OCI-LY1 (cell line): Measurements from ENCODE around the gene LSAMP.

Experiments
- H2AFZ ChIP-seq: fragments of 200-600 bp; sonication (generic), shearing (Covaris generic); 2 replicates; pipeline ENCODE4 v1.6.0; 2014; ENCODE audit warnings: antibody characterized with exemption, mild to moderate bottlenecking, low read length
- H3F3A ChIP-seq: fragments of 200-600 bp; sonication (generic), shearing (Covaris generic); 2 replicates; pipeline ENCODE4 v1.6.0; 2014; ENCODE audit warnings: mild to moderate bottlenecking, antibody characterized with exemption, low read length, moderate library complexity; ENCODE audit not compliant: insufficient read depth
- H3K27ac ChIP-seq: fragments of 200-600 bp; sonication (generic); 2 replicates; pipeline ENCODE4 v1.5.1; 2014; ENCODE audit warnings: low read length, mixed run types, mild to moderate bottlenecking, low read depth; ENCODE audit not compliant: poor library complexity, severe bottlenecking
- H3K27me3 ChIP-seq: fragments of 200-600 bp; sonication (generic); 2 replicates; pipeline ENCODE4 v1.6.0; 2014; ENCODE audit warnings: antibody characterized with exemption, mild to moderate bottlenecking, low read length, moderate library complexity; ENCODE audit not compliant: insufficient read depth
- H3K36me3 ChIP-seq: fragments of 200-600 bp; sonication (generic); 2 replicates; pipeline ENCODE4 v1.6.1; 2014; ENCODE audit warnings: mild to moderate bottlenecking, antibody characterized with exemption, low read length, moderate library complexity, mixed read lengths; ENCODE audit not compliant: insufficient read depth
- H3K4me1 ChIP-seq: fragments of 200-600 bp; sonication (generic); 2 replicates; pipeline ENCODE4 v1.5.1; 2014; ENCODE audit warnings: mild to moderate bottlenecking, low read length, moderate library complexity; ENCODE audit not compliant: insufficient read depth, severe bottlenecking
- H3K4me2 ChIP-seq: fragments of 200-600 bp; sonication (generic), shearing (Covaris generic); 2 replicates; pipeline ENCODE4 v1.6.1; 2014; ENCODE audit warnings: low read length
- H3K4me3 ChIP-seq: fragments of 200-600 bp; sonication (generic); 2 replicates; pipeline ENCODE4 v1.5.1; 2014; ENCODE audit warnings: low read length, low read depth, mild to moderate bottlenecking, mixed read lengths; ENCODE audit not compliant: poor library complexity, severe bottlenecking
- H3K79me2 ChIP-seq: fragments of 200-600 bp; shearing (Covaris generic); 2 replicates; pipeline ENCODE4 v1.6.1; 2016; ENCODE audit warnings: mixed run types, low read length, mixed read lengths; ENCODE audit not compliant: insufficient read depth
- H3K9ac ChIP-seq: fragments of 200-600 bp; sonication (generic), shearing (Covaris generic); 2 replicates; pipeline ENCODE4 v1.6.1; 2014; ENCODE audit warnings: mild to moderate bottlenecking, low read length, mixed read lengths
- H3K9me2 ChIP-seq: fragments of 200-600 bp; sonication (generic), shearing (Covaris generic); 2 replicates; pipeline ENCODE4 v1.6.1; 2014; ENCODE audit warnings: low read depth, mild to moderate bottlenecking, low read length, mixed read lengths
- H3K9me3 ChIP-seq: fragments of 200-600 bp; shearing (Covaris generic); 2 replicates; pipeline ENCODE4 v1.6.1; 2014; ENCODE audit warnings: low read length, mixed read lengths
- H4K20me1 ChIP-seq: fragments of 200-600 bp; sonication (generic), shearing (Covaris generic); 2 replicates; pipeline ENCODE4 v1.6.0; 2016; ENCODE audit warnings: mild to moderate bottlenecking, low read length; ENCODE audit not compliant: insufficient read depth
- EZH2 ChIP-seq: fragments of 200-600 bp; sonication (generic), shearing (Covaris generic); IDR thresholded peaks from 2 replicates; pipeline ENCODE4 v1.8.0; 2017; ENCODE audit warnings: borderline replicate concordance, mixed run types, mild to moderate bottlenecking, antibody characterized with exemption, low read length, moderate library complexity, mixed read lengths
- TF ChIP-seq, protein P1 (sequence below): fragments of 200-600 bp; sonication (generic), shearing (Covaris generic); IDR thresholded peaks from 2 replicates; pipeline ENCODE4 v1.5.1; 2017; ENCODE audit warnings: mild to moderate bottlenecking, antibody characterized with exemption, low read length, moderate library complexity, mixed read lengths

LSAMP gene

DNA sequence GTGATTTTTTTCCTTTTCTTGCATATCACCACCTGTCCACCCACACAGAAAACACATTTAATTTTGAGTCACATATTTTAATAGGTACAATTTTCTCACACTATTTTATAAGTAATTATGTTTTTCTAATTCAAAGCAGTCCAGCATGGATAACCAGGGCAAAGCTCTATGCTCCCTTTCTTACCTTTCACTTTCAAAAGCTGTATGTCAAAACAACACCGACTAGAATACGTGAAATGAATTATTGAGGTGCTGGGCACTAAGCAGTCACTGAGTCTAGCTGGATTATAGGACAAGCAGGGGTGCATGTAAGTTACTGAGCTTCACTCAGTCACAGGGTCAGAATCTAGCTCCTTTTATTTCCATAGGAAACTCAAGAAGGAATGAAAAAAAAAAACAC lies 60.6 kb downstream of the LSAMP start:
- Histone ChIP-seq H3K9me2 (no peaks in the 10 kb centered on the region), H3F3A (no peaks in the 10 kb centered on the region), H3K4me1 (no peaks in the 10 kb centered on the region), H3K4me2 (no peak overlapping the region), H3K36me3 (no peaks in the 10 kb centered on the region), H3K79me2 (no peaks in the 10 kb centered on the region), H3K27me3 (no peaks in the 10 kb centered on the region), H3K9ac (no peak overlapping the region), H2AFZ (no peak overlapping the region), H3K27ac (no peak overlapping the region), H3K9me3 (no peaks in the 10 kb centered on the region), H3K4me3 (no peak overlapping the region), H4K20me1 (no peaks in the 10 kb centered on the region)
- TF ChIP-seq, protein P1, sequence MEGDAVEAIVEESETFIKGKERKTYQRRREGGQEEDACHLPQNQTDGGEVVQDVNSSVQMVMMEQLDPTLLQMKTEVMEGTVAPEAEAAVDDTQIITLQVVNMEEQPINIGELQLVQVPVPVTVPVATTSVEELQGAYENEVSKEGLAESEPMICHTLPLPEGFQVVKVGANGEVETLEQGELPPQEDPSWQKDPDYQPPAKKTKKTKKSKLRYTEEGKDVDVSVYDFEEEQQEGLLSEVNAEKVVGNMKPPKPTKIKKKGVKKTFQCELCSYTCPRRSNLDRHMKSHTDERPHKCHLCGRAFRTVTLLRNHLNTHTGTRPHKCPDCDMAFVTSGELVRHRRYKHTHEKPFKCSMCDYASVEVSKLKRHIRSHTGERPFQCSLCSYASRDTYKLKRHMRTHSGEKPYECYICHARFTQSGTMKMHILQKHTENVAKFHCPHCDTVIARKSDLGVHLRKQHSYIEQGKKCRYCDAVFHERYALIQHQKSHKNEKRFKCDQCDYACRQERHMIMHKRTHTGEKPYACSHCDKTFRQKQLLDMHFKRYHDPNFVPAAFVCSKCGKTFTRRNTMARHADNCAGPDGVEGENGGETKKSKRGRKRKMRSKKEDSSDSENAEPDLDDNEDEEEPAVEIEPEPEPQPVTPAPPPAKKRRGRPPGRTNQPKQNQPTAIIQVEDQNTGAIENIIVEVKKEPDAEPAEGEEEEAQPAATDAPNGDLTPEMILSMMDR = no peak
- TF ChIP-seq EZH2 = no peak

DNA sequence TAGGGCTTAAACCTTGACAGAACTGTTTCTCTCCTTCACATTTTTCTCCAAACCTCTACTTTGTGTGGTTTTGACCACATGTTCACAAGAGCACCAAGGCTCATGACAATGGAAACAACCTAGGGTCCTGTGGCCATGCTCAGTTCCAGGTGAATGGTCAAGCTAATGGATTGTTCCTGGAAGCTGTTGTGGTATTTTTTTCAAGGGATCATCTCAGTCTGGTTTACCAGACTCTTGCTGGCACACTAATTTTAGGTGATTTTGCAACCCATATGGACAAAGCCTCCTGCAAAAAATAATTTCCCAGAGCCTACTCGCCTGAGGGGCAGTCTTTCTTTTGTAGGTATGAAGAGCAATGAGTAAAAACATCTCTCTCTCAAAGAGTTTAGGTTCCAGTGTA lies 67.2 kb downstream of the LSAMP start:
- H3K9me2 ChIP-seq = no peaks in the 10 kb centered on the region
- no peak overlapping the region for H3K9ac ChIP-seq
- no peak for TF ChIP-seq EZH2
- TF ChIP-seq, protein P1 = no peak
- no peak overlapping the region for H2AFZ ChIP-seq
- H3K9me3 ChIP-seq = no peaks in the 10 kb centered on the region
- H3F3A ChIP-seq = no peaks in the 10 kb centered on the region
- H3K79me2 ChIP-seq = no peaks in the 10 kb centered on the region
- H3K4me3 ChIP-seq = no peak overlapping the region
- no peaks in the 10 kb centered on the region for H3K27me3 ChIP-seq
- H3K36me3 ChIP-seq = no peaks in the 10 kb centered on the region
- H3K4me2 ChIP-seq = no peak overlapping the region
- H3K4me1 ChIP-seq = no peaks in the 10 kb centered on the region
- H3K27ac ChIP-seq = no peak overlapping the region
- no peaks in the 10 kb centered on the region for H4K20me1 ChIP-seq

DNA sequence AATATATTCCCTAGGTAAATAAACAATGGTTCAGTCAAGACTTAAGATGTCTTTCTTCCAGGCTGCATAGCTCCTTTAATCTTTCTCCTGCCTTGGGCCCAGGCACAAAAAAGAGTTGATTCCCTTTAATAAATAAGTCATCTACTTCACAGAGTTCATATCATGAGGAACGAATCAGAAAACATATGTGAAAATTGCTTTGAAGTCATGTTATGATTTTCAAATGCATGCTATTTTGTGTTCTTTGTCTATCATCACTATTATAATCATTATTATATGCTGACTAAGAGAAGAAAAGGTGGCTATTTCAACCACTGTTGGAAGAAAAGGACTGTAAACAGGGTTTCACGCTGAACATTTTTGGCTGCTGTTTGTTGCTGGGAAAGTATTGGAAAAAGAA lies 70.4 kb downstream of the LSAMP start:
- TF ChIP-seq, protein P1 = no peak
- no peak for TF ChIP-seq EZH2
- H3K4me2 ChIP-seq = no peak overlapping the region
- H3K9me3 ChIP-seq = no peaks in the 10 kb centered on the region
- no peak overlapping the region for H3K27ac ChIP-seq
- no peak overlapping the region for H2AFZ ChIP-seq
- no peaks in the 10 kb centered on the region for H3K4me1 ChIP-seq
- no peaks in the 10 kb centered on the region for H3K79me2 ChIP-seq
- H3K4me3 ChIP-seq = no peak overlapping the region
- no peak overlapping the region for H3K9ac ChIP-seq
- H3F3A ChIP-seq = no peaks in the 10 kb centered on the region
- H3K36me3 ChIP-seq = no peaks in the 10 kb centered on the region
- no peaks in the 10 kb centered on the region for H3K27me3 ChIP-seq
- H3K9me2 ChIP-seq = no peaks in the 10 kb centered on the region
- no peaks in the 10 kb centered on the region for H4K20me1 ChIP-seq
